ENCODE results near the gene TGFB2. TPM values are rescaled to one million over a fixed set of nuclear protein-coding genes. Genes with fewer than 3 reads are reported as not detected.

Gene TGFB2
- total RNA-seq, 2 experiments from 2014 or later, result not detected

GRCh38 chr1:218480137-218480536 is 135.0 kb downstream of the TGFB2 start:
- DNase-seq, result no peak
- Mint-ChIP-seq H3K4me3 (no peak overlapping the region), H3K4me1 (ENCODE audit: low read depth) (no peaks in the 10 kb centered on the region), H3K27ac (no peak overlapping the region), H3K9me3 (no peaks in the 10 kb centered on the region), H3K27me3 (peaks cover 7% of the 10 kb centered on the region), H3K36me3 (no peaks in the 10 kb centered on the region)
- ChIA-PET POLR2A (no interaction called here), CTCF (no interaction called here)
- intact Hi-C loops (cut with micrococcal nuclease), result no loop called here

GRCh38 chr1:218480588-218481099 is 135.5 kb downstream of the TGFB2 start:
- H3K27me3 Mint-ChIP-seq, result peaks cover 6% of the 10 kb centered on the region
- H3K4me3 Mint-ChIP-seq, result no peak overlapping the region
- no peak overlapping the region for H3K27ac Mint-ChIP-seq
- DNase-seq, result no peak
- no peaks in the 10 kb centered on the region for H3K36me3 Mint-ChIP-seq
- no peaks in the 10 kb centered on the region for H3K4me1 Mint-ChIP-seq (ENCODE audit: low read depth)
- ChIA-PET CTCF (no interaction called here), POLR2A (no interaction called here)
- intact Hi-C loops (cut with micrococcal nuclease), result no loop called here
- H3K9me3 Mint-ChIP-seq, result no peaks in the 10 kb centered on the region

- POLR2A ChIA-PET, result no interaction called here
- CTCF ChIA-PET, result no interaction called here
- Mint-ChIP-seq H3K9me3 (no peaks in the 10 kb centered on the region), H3K27ac (no peak overlapping the region), H3K4me1 (ENCODE audit: low read depth) (no peaks in the 10 kb centered on the region), H3K36me3 (no peaks in the 10 kb centered on the region), H3K27me3 (peaks cover 4% of the 10 kb centered on the region), H3K4me3 (no peak overlapping the region)
- intact Hi-C loops (cut with micrococcal nuclease), result no loop called here
- DNase-seq, result no peak
These were observed 136.1 kb downstream of the TGFB2 start for GRCh38 chr1:218481116-218481775.

GRCh38 chr1:218482683-218483082 is 137.5 kb downstream of the TGFB2 start:
- Mint-ChIP-seq H3K36me3 (no peaks in the 10 kb centered on the region), H3K27me3 (peaks cover 2% of the 10 kb centered on the region), H3K4me1 (ENCODE audit: low read depth) (no peaks in the 10 kb centered on the region), H3K27ac (no peak overlapping the region), H3K4me3 (no peak overlapping the region), H3K9me3 (no peaks in the 10 kb centered on the region)
- DNase-seq, result no peak
- intact Hi-C loops (cut with micrococcal nuclease), result no loop called here
- POLR2A ChIA-PET, result no interaction called here
- CTCF ChIA-PET, result no interaction called here

- Mint-ChIP-seq H3K4me1 (ENCODE audit: low read depth) (no peaks in the 10 kb centered on the region), H3K27ac (no peak overlapping the region), H3K36me3 (no peaks in the 10 kb centered on the region), H3K27me3 (peaks cover 2% of the 10 kb centered on the region), H3K9me3 (no peaks in the 10 kb centered on the region), H3K4me3 (no peak overlapping the region)
- ChIA-PET POLR2A (no interaction called here), CTCF (no interaction called here)
- intact Hi-C loops (cut with micrococcal nuclease), result no loop called here
- DNase-seq, result no peak
These were observed 140.2 kb downstream of the TGFB2 start for GRCh38 chr1:218485241-218485928.

- Mint-ChIP-seq H3K27me3 (peaks cover 7% of the 10 kb centered on the region), H3K36me3 (no peaks in the 10 kb centered on the region), H3K27ac (no peak overlapping the region), H3K9me3 (no peaks in the 10 kb centered on the region), H3K4me3 (no peak overlapping the region), H3K4me1 (ENCODE audit: low read depth) (no peaks in the 10 kb centered on the region)
- intact Hi-C loops (cut with micrococcal nuclease), result no loop called here
- DNase-seq, result no peak
- ChIA-PET CTCF (no interaction called here), POLR2A (no interaction called here)
These were observed 143.4 kb downstream of the TGFB2 start for GRCh38 chr1:218488531-218488930.

- Mint-ChIP-seq H3K9me3 (no peaks in the 10 kb centered on the region), H3K27ac (no peak overlapping the region), H3K4me3 (no peak overlapping the region), H3K4me1 (ENCODE audit: low read depth) (no peaks in the 10 kb centered on the region), H3K27me3 (peaks cover 7% of the 10 kb centered on the region), H3K36me3 (no peaks in the 10 kb centered on the region)
- DNase-seq, result no peak
- CTCF ChIA-PET, result no interaction called here
- intact Hi-C loops (cut with micrococcal nuclease), result no loop called here
- POLR2A ChIA-PET, result no interaction called here
These were observed 143.8 kb downstream of the TGFB2 start for GRCh38 chr1:218488986-218489385.

GRCh38 chr1:218490406-218490922 is 145.3 kb downstream of the TGFB2 start:
- Mint-ChIP-seq H3K27me3 (peaks cover 10% of the 10 kb centered on the region), H3K4me3 (no peak overlapping the region), H3K27ac (no peak overlapping the region), H3K36me3 (no peaks in the 10 kb centered on the region), H3K4me1 (ENCODE audit: low read depth) (no peaks in the 10 kb centered on the region), H3K9me3 (no peaks in the 10 kb centered on the region)
- ChIA-PET POLR2A (no interaction called here), CTCF (no interaction called here)
- intact Hi-C loops (cut with micrococcal nuclease), result no loop called here
- DNase-seq, result no peak

- ChIA-PET CTCF (no interaction called here), POLR2A (no interaction called here)
- DNase-seq, result no peak
- Mint-ChIP-seq H3K27me3 (peaks cover 10% of the 10 kb centered on the region), H3K4me1 (ENCODE audit: low read depth) (no peaks in the 10 kb centered on the region), H3K27ac (no peak overlapping the region), H3K9me3 (no peaks in the 10 kb centered on the region), H3K36me3 (no peaks in the 10 kb centered on the region), H3K4me3 (no peak overlapping the region)
- intact Hi-C loops (cut with micrococcal nuclease), result no loop called here
These were observed 147.7 kb downstream of the TGFB2 start for GRCh38 chr1:218492874-218493273.

- DNase-seq, result no peak
- H3K4me1 Mint-ChIP-seq (ENCODE audit: low read depth), result no peaks in the 10 kb centered on the region
- intact Hi-C loops (cut with micrococcal nuclease), result no loop called here
- H3K36me3 Mint-ChIP-seq, result no peaks in the 10 kb centered on the region
- H3K27me3 Mint-ChIP-seq, result peaks cover 10% of the 10 kb centered on the region
- ChIA-PET POLR2A (no interaction called here), CTCF (no interaction called here)
- no peak overlapping the region for H3K4me3 Mint-ChIP-seq
- H3K9me3 Mint-ChIP-seq, result no peaks in the 10 kb centered on the region
- no peak overlapping the region for H3K27ac Mint-ChIP-seq
These were observed 148.8 kb downstream of the TGFB2 start for GRCh38 chr1:218493986-218494385.

Other genes starting within 250 kb of the TGFB2 start
- 10 to 100 TPM; 18.0 to 18.8 TPM for gene RRP15, start 60.0 kb upstream of the TGFB2 start, total RNA-seq

Data from activated CD4-positive, alpha-beta memory T cell treated with anti-CD3 and anti-CD28 coated beads for 36 hours (primary cell).